Neural cell (in vitro differentiated cells): ENCODE measurements around the gene TARBP2.
A peak's percentile ranks its signal among the peaks of the same experiment; 100 is the strongest.

Experiments used
- EP300 ChIP-seq: fragments of 450-650 bp; conservative IDR thresholded peaks from 2 replicates; pipeline ENCODE4 v1.6.1; 2014; ENCODE audit warnings: antibody characterized with exemption, mild to moderate bottlenecking, moderate library complexity; ENCODE audit not compliant: poor library complexity, severe bottlenecking
- EZH2 ChIP-seq: fragments of 200-600, 300-800 bp; shearing (Covaris generic), sonication (generic); IDR thresholded peaks from 2 replicates; pipeline ENCODE4 v1.6.1; 2014; ENCODE audit warnings: antibody characterized with exemption, low read length, borderline replicate concordance, mild to moderate bottlenecking; ENCODE audit not compliant: insufficient read depth, poor library complexity, severe bottlenecking
- MXI1 ChIP-seq: fragments of 450-650 bp; conservative IDR thresholded peaks from 2 replicates; pipeline ENCODE4 v1.6.1; 2014; ENCODE audit warnings: antibody characterized with exemption, mild to moderate bottlenecking; ENCODE audit not compliant: poor library complexity, severe bottlenecking
- POLR2AphosphoS5 ChIP-seq: IDR thresholded peaks from 2 replicates; pipeline ENCODE4 v1.6.1; 2012
- RAD21 ChIP-seq: fragments of 450-650 bp; conservative IDR thresholded peaks from 2 replicates; pipeline ENCODE4 v1.6.1; 2014; ENCODE audit warnings: antibody characterized with exemption, mild to moderate bottlenecking, moderate library complexity
- SMC3 ChIP-seq: fragments of 450-650 bp; conservative IDR thresholded peaks from 2 replicates; pipeline ENCODE4 v1.6.1; 2014; ENCODE audit warnings: antibody characterized with exemption, mild to moderate bottlenecking, moderate library complexity; ENCODE audit not compliant: poor library complexity
- TAF1 ChIP-seq: IDR thresholded peaks from 2 replicates; pipeline ENCODE4 v1.6.1; 2012; ENCODE audit warnings: low read depth
- TF ChIP-seq, protein P1 (sequence below): fragments of 450-650 bp; IDR thresholded peaks from 2 replicates; pipeline ENCODE4 v1.5.1; 2014; ENCODE audit warnings: antibody characterized with exemption, mild to moderate bottlenecking, moderate library complexity; ENCODE audit not compliant: poor library complexity, severe bottlenecking
- TF ChIP-seq, protein P2 (sequence below): IDR thresholded peaks from 2 replicates; pipeline ENCODE4 v1.6.1; 2012; ENCODE audit warnings: borderline replicate concordance

DNA sequence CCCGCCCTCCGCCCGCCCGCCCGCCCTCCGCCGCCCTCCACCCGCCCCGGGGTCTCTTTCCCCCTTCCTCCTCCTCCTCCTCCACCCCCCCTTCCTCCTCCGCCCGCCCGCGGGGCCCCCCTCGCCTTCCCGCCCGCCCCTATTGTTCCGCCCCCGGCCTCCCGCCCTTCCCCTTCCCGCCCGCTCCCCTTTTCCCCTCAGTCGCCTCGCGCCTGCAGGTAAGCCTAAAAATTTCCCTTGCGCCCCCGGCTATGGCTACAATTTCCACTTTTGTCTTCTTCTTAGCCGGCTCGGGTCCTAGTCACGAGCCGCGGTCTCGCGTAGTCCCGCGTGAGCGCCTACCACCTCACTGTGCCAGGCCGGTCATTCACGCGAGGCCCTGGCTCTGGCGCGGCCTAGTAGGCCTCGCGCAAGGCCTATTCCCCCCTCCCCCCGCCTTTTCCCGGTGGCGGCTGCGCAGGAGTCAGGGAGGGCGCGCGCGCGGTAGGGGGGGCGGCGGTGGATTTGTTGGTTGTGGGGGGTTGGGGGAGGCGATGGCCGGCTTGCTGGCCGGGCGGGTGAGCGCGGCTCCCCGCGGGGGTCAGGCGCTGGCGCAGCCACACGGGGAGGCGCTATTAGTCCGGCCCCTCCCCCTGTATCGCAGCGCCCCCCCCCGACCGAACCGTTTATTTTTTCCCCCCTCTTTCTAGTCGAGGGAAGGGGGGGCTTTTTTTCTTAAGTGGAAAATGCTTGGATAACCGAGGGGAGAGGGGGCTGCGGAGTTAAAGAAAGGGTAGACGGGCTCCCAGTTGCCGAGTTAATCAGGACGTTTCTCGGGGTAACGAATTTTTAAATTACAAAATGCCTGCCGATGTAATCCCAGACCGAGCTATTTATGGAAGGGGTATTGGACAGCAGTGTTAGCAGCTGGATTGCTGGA, 48.7 kb upstream of the TARBP2 start:
- TF ChIP-seq, protein P1, sequence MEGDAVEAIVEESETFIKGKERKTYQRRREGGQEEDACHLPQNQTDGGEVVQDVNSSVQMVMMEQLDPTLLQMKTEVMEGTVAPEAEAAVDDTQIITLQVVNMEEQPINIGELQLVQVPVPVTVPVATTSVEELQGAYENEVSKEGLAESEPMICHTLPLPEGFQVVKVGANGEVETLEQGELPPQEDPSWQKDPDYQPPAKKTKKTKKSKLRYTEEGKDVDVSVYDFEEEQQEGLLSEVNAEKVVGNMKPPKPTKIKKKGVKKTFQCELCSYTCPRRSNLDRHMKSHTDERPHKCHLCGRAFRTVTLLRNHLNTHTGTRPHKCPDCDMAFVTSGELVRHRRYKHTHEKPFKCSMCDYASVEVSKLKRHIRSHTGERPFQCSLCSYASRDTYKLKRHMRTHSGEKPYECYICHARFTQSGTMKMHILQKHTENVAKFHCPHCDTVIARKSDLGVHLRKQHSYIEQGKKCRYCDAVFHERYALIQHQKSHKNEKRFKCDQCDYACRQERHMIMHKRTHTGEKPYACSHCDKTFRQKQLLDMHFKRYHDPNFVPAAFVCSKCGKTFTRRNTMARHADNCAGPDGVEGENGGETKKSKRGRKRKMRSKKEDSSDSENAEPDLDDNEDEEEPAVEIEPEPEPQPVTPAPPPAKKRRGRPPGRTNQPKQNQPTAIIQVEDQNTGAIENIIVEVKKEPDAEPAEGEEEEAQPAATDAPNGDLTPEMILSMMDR = peak; percentile 45
- TF ChIP-seq EZH2 = no peak
- no peak for TF ChIP-seq POLR2AphosphoS5
- no peak for TF ChIP-seq MXI1
- TF ChIP-seq EP300 = no peak
- TF ChIP-seq RAD21 = no peak
- TF ChIP-seq TAF1 = no peak
- no peak for TF ChIP-seq SMC3
- TF ChIP-seq, protein P2, sequence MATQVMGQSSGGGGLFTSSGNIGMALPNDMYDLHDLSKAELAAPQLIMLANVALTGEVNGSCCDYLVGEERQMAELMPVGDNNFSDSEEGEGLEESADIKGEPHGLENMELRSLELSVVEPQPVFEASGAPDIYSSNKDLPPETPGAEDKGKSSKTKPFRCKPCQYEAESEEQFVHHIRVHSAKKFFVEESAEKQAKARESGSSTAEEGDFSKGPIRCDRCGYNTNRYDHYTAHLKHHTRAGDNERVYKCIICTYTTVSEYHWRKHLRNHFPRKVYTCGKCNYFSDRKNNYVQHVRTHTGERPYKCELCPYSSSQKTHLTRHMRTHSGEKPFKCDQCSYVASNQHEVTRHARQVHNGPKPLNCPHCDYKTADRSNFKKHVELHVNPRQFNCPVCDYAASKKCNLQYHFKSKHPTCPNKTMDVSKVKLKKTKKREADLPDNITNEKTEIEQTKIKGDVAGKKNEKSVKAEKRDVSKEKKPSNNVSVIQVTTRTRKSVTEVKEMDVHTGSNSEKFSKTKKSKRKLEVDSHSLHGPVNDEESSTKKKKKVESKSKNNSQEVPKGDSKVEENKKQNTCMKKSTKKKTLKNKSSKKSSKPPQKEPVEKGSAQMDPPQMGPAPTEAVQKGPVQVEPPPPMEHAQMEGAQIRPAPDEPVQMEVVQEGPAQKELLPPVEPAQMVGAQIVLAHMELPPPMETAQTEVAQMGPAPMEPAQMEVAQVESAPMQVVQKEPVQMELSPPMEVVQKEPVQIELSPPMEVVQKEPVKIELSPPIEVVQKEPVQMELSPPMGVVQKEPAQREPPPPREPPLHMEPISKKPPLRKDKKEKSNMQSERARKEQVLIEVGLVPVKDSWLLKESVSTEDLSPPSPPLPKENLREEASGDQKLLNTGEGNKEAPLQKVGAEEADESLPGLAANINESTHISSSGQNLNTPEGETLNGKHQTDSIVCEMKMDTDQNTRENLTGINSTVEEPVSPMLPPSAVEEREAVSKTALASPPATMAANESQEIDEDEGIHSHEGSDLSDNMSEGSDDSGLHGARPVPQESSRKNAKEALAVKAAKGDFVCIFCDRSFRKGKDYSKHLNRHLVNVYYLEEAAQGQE = peak; percentile 66
